ENCODE data around the gene HBEGF. TPM values are rescaled to one million over a fixed set of nuclear protein-coding genes. Genes with fewer than 3 reads are reported as not detected.
A peak's percentile ranks its signal among the peaks of the same experiment; 100 is the strongest.

The HBEGF gene
- total RNA-seq, 1 donor from 2014 or later = 25.0 TPM

DNA sequence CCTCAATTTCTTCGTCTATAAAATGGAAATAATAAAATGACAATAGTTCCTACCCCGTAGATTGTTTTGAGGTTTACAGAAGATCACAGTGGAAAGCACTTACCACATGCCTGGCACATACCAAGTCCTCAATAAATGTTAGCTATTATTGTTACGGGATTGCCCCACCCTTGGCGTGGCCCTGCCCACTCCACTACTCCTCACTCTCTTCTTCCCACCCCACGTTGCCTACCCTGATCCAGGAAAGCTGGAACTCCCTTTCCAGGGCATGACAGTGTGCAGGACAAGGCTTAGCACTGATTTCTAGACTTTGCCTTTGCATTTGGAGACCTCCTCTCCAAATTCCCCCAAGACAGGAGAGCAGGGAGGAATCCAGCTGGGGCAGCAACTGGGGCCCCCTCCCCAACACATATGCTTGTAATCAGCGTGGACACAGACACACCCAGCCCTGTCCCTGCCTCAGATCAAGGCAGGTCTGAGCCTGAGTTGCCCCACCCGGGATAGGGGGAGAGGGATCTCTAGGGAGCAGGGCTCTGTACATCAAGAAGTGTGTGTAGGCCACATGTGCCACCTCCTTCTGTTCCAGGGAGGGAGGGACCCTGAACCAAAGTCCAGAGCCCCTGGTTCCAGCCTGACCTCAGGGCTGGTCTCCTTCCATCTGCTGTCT is 20.3 kb upstream of the HBEGF start:
- H3K4me3 ChIP-seq (ENCODE audit: low read depth, low read length) = no peak overlapping the region
- no peak for DNase-seq (ENCODE audit: low read depth)
- TF ChIP-seq, protein P1, sequence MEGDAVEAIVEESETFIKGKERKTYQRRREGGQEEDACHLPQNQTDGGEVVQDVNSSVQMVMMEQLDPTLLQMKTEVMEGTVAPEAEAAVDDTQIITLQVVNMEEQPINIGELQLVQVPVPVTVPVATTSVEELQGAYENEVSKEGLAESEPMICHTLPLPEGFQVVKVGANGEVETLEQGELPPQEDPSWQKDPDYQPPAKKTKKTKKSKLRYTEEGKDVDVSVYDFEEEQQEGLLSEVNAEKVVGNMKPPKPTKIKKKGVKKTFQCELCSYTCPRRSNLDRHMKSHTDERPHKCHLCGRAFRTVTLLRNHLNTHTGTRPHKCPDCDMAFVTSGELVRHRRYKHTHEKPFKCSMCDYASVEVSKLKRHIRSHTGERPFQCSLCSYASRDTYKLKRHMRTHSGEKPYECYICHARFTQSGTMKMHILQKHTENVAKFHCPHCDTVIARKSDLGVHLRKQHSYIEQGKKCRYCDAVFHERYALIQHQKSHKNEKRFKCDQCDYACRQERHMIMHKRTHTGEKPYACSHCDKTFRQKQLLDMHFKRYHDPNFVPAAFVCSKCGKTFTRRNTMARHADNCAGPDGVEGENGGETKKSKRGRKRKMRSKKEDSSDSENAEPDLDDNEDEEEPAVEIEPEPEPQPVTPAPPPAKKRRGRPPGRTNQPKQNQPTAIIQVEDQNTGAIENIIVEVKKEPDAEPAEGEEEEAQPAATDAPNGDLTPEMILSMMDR (conservative IDR thresholded peaks at IDR 0.05; ENCODE audit: low read depth, low read length) = no peak

DNA sequence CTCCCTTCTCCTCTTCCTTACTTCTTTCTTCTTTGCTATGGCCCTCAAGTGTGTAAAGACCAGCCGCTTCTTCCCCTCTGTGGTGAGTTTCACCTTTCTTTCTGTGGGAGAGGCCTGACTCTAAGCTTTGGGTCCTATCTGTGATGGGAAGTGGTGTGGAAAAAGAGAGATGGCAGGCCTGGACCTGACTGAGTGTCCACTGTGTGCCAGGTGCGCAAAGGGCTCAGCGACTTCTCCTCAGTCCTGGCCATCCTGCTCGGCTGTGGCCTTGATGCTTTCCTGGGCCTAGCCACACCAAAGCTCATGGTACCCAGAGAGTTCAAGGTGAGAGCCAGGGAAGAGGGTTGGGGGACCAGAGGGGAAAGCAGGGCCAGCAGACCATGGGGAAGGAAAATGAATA is 19.5 kb upstream of the HBEGF start:
- TF ChIP-seq, protein P1 (conservative IDR thresholded peaks at IDR 0.05; ENCODE audit: low read depth, low read length) = no peak
- H3K4me3 ChIP-seq (ENCODE audit: low read depth, low read length) = no peak overlapping the region
- DNase-seq (ENCODE audit: low read depth) = no peak

DNA sequence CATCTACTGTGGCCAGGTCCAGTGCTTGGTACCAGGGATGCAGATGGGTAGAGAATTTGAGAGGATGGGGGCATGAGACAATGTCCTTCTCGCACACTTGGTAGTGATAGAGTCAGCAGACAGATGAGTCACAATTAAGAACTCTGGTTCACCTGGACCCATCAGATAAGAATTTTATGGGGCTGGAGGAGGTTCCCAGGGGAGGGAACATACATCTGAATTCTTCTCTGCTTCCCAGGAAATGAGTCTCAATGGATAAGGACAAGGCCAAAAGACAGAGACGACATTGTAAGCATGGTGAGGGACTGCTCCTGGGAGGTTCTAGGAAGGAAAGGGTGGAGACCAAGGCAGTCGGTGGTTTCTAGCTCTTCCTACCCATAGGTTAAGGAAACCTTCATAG is 18.9 kb upstream of the HBEGF start:
- no peak overlapping the region for H3K4me3 ChIP-seq (ENCODE audit: low read depth, low read length)
- TF ChIP-seq, protein P1 (conservative IDR thresholded peaks at IDR 0.05; ENCODE audit: low read depth, low read length) = no peak
- DNase-seq (ENCODE audit: low read depth) = no peak

DNA sequence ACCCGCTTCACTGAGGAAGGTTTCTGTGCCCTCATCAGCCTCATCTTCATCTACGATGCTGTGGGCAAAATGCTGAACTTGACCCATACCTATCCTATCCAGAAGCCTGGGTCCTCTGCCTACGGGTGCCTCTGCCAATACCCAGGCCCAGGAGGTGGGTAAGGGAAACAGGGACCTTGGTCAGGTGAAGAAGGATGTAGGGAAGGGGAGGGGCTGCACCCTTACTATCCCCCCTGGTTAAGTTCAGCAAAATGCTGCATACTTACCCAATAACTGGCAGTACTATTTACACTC is 18.0 kb upstream of the HBEGF start:
- no peak for DNase-seq (ENCODE audit: low read depth)
- TF ChIP-seq, protein P1 (conservative IDR thresholded peaks at IDR 0.05; ENCODE audit: low read depth, low read length) = no peak
- H3K4me3 ChIP-seq (ENCODE audit: low read depth, low read length) = no peak overlapping the region

DNA sequence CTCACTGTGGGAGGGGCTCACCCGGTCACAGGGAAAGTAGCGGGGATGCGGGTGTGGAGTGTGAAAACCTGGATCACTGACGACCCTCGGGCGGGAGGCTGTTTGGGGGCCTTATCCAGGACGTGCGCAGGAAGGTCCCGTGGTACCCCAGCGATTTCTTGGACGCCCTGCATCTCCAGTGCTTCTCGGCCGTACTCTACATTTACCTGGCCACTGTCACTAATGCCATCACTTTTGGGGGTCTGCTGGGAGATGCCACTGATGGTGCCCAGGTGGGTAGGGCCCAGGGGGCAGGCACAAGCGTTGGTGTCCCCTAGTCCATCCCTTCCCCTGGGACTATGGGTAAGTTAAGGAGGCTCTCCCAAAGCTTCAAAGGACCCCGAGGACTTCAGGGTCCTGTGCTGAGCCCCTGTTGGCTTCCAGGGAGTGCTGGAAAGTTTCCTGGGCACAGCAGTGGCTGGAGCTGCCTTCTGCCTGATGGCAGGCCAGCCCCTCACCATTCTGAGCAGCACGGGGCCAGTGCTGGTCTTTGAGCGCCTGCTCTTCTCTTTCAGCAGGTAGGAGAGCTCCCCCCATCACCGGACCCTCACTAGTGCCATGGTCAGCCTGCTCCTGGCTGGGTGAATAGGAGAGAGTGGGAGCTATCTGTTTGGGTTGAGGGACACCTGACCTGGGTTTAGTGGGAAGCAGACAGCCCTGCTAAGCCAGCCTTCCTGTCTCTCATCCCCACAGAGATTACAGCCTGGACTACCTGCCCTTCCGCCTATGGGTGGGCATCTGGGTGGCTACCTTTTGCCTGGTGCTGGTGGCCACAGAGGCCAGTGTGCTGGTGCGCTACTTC is 17.4 kb upstream of the HBEGF start:
- TF ChIP-seq, protein P1 (conservative IDR thresholded peaks at IDR 0.05; ENCODE audit: low read depth, low read length) = no peak
- DNase-seq (ENCODE audit: low read depth) = no peak
- H3K4me3 ChIP-seq (ENCODE audit: low read depth, low read length) = peak overlapping the region; percentile 50

DNA sequence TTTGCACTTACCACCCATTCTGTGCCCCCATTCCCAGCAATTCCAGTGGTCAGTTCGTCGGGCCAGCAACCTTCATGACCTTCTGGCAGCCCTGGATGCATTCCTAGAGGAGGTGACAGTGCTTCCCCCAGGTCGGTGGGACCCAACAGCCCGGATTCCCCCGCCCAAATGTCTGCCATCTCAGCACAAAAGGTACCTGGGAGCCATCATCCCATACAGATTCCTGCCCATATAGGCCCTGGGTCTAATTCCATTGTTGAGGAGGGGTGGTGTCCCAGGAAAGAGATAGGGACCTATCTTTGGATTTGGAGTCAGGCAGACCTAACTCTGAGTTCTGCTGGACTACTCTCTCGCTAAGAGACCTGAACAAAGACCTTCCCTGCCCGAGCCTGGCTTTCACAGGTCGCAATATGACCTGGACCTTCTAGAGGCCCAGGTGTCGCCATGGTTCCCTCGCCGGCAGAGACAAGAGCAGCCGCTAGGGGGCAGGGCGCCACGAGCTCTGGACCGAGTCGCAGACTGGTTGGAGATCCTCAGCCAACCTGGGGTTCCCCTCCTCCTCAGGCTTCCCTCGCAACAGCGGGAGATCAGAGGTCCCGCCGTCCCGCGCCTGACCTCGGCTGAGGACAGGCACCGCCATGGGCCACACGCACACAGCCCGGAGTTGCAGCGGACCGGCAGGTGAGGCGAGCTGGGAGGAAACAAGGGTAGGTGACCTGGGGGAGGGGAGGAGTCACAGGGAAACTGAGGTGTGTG is 16.6 kb upstream of the HBEGF start:
- H3K4me3 ChIP-seq (ENCODE audit: low read depth, low read length) = peak overlapping the region; percentile 50
- TF ChIP-seq, protein P1 (conservative IDR thresholded peaks at IDR 0.05; ENCODE audit: low read depth, low read length) = peak; percentile 93
- DNase-seq (ENCODE audit: low read depth) = no peak
